HG03558 (cell line): ENCODE measurements around the gene FBXL3.
A peak's percentile ranks its signal among the peaks of the same experiment; 100 is the strongest.
"Not testable (repeated sequence)": the region's sequence is repeated elsewhere in the genome, so short reads cannot be mapped to it uniquely, and the experiment has no call there.

Source experiments
- ATAC-seq: cut with Tn5 transposase; IDR thresholded peaks from one replicate; pipeline ENCODE4 v1.9.1; 2021; ENCODE audit warnings: moderate number of reproducible peaks; ENCODE audit not compliant: unreplicated experiment; ENCODE audit errors: extremely low read depth

The FBXL3 gene

DNA sequence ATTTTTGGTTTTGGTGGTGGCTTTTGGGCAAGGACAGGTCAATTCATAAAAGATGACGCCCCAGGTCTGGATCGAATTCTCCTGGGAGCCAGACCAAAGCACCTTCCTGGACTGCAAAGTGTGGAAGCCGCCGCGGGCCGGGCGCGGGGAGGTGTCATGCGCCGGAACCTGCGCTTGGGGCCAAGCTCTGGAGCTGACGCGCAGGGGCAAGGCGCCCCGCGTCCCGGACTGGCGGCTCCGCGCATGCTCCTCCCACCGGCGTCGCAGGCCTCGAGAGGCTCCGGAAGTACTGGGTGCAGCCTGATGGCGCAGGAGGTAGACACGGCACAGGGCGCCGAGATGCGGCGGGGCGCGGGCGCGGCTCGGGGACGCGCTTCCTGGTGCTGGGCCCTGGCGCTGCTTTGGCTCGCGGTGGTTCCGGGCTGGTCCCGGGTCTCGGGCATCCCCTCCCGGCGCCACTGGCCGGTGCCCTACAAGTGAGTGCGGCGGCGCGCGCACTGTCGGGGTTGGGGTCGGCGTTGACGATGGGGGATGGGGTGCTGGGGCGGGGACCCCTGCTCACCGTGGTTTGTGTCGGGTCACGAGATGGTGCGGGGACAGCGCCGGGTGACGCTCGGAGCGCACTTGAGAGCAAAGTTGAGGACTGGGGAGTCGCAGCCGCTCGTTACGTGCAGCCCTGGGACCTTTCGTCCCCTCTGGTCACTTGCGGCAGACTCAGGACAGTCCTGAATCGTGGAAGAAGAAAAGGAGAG, 35.0 kb downstream of the FBXL3 start, which contains the start of gene CLN5:
CLN5 (plus strand) TSS at position 286 of the 752 bp plus-strand sequence; CDS start at position 304, 18 bp downstream.
- ATAC-seq, result peak; percentile 92

DNA sequence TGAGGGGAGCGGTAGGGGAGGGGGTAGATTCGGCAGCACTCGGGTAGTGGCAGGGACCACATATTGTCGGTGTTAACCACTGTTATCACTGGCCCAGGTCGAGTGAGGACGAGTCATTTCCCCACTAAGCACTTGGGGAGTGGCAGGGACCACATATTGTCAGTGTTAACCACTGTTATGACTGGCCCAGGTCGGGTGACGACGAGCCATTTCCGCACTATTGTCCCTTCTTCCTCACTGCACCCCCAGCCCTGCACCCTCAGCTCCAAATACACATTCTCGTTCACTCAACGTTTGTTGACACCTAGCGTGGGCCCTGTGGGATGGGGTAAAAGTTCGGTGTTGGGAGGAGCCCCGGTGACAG, 35.5 kb downstream of the FBXL3 start:
- ATAC-seq, result peak; percentile 37

DNA sequence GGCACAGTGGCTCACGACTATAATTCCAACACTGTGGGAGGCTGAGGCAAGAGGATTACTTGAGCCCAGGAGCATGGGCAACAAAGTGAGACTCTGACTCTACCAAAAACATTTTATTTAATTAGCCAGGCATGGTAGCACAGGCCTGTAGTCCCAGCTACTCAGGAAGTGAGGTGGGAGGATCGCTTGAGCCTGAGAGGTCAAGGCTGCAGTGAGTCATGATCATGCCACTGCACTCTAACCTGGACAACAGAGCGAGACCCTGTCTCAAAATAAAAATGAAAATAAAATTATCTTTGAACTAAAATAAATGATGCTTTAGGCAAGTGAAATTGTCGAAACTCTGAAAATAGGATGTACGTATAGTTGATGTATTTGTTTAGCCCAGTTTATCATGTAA, 43.3 kb downstream of the FBXL3 start:
- ATAC-seq, result no peak

- no peak for ATAC-seq
Measured at GRCh38 chr13:76982061-76982460, 44.9 kb downstream of the FBXL3 start.

- ATAC-seq, result peak; percentile 99
Measured at GRCh38 chr13:76980075-76980718, 46.8 kb downstream of the FBXL3 start.

GRCh38 chr13:76976929-76977328, 50.0 kb downstream of the FBXL3 start:
- ATAC-seq, result no peak

DNA sequence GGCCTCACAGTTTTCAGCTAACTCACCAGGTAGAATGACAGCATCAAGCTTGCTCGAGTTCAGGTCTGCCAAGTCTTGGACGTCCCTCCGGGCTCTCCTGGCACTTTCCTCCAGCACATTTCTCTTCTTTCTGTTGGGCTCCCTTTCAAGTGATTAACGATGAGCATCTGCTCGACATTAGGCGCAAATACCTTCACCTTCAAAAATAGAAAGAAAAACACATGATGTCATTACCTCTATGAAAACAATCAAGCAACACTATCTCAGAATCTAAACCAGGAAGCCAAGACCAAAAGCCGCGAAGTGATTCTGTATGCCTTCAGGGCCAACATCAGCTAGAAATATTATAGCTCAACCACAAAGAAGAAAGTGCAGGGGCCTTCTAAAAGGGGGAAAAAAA, 50.5 kb downstream of the FBXL3 start:
- no peak for ATAC-seq

DNA sequence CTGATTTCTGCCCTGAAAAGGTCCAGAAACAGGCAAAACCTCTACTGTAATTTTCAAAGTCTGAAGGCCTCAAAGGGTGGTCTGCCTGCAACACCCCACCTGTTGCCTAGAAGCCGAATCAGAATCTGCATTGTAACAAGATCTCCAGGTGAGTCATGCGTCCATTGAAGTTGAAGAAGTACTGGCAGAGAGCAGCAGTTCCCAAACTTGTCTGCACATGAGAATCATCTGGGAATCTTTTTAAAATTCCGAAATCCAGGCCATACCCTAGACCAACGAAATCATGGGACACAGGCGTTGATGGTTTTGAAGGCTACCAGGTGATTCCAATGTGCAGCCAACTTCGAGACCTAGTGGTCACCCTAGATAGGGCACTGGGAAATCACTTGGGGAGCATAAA, 51.1 kb downstream of the FBXL3 start:
- ATAC-seq, result no peak

GRCh38 chr13:76974618-76974975, 52.4 kb downstream of the FBXL3 start:
- no peak for ATAC-seq

- no peak for ATAC-seq
Measured at GRCh38 chr13:76973920-76974617, 52.9 kb downstream of the FBXL3 start.

DNA sequence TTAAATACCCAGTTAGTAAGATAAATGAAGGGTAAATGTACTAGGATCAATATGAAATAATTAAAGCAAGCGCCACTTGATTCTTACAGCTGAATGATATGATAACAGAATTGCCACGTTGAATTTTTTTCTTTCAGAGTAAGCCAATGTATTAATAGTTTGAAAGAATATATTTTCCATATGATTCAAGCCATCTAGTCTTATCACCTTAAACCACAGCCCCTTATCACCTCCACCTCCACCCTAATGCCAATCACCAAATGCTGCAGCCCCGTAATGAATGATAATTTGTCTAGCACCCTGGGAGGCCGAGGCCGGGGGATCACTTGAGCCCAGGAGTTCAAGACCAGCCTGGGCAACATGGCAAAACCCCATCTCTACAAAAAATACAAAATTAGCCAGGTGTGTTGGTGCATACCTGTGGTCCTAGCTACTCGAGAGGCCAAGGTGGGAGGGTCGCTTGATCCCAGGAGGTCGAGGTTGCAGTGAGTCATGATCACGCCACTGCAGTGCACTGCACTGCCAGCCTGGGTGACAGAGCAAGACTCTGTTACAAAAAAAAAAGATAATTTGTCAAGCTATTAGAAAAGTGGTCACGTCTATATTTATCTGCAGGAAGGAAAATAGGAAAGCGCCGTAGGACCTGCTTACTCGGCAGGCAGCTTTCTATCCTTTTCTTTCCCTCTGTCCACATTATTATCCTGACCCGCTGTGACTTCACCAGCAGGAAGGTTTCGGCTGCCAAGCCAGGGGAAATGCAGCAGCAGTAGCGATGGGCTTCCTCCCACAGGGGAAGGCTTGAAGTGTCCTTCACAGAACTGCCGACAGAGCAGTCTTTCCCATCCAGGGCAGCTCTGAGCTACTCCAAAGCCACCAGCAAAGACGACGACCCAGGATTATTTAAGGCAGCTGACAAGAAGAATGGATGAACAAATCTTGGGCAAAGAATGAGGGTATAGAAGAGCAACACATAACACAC, 54.8 kb downstream of the FBXL3 start:
- no peak for ATAC-seq

GRCh38 chr13:76971215-76971614, 55.7 kb downstream of the FBXL3 start:
- peak; percentile 47 for ATAC-seq

GRCh38 chr13:76969488-76970365, 57.2 kb downstream of the FBXL3 start:
- no peak for ATAC-seq

- ATAC-seq, result no peak
Measured at GRCh38 chr13:76968041-76968440, 58.9 kb downstream of the FBXL3 start.

DNA sequence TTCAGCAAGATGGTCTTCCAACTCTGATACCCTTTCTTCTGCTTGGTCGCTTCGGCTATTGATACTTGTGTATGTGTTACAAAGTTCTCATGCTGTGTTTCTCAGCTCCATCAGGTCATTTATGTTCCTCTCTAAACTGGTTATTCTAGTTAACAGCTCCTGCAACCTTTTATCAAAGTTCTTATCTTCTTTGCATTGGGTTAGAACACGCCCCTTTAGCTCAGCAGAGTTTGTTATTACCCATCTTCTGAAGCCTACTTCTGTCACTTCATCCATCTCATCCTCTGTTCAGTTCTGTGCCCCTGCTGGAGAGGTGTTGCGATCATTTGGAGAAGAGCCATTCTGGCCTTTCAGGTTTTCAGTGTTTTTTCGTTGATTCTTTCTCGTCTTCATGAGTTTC, 59.9 kb downstream of the FBXL3 start:
- ATAC-seq, result no peak

- no peak for ATAC-seq
Measured at GRCh38 chr13:76965759-76966421, 61.1 kb downstream of the FBXL3 start.

- ATAC-seq, result not testable (repeated sequence)
Measured at GRCh38 chr13:76959734-76960133, 67.2 kb downstream of the FBXL3 start.

- ATAC-seq, result no peak
Measured at GRCh38 chr13:76958841-76959432, 68.0 kb downstream of the FBXL3 start.
